ENCODE results near the gene RDM1. TPM values are rescaled to one million over a fixed set of nuclear protein-coding genes. Genes with fewer than 3 reads are reported as not detected.

RDM1 gene
- total RNA-seq, 4 donors from 2014 or later, result 0.79 TPM; not detected in 3

DNA sequence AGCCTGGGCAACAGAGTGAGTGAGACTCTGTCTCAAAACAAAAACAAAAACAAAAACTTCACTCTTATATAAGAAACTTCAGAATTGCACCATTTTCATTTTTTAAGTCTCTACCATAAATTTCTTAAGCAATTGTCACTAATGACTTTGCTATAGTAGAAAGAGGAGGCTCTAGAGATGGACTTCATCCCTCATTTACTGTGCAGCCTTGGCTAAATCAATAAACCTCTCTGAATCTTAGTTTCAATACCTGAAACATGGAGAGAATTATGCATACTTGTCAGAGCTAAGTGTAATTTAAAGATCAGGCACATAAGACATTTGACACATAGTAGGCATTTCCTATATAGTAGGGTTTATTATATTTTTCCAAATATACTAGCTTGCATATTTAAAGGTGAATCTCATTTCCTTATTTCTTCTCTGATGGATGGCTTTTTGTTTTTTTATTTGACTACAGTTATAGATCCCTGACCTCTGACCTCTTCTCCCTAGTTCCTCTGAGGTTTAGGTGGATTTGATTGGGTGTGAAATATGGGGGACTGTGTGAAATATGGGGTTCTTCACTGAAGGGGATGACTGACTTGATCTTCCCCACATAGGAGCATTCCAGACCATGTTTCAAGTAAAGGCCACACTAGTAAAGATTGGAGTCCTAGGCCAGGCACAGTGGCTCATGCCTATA lies 53.1 kb downstream of the RDM1 start:
- H3K36me3 ChIP-seq, result no peaks in the 10 kb centered on the region
- H3K9me3 ChIP-seq, result no peaks in the 10 kb centered on the region
- no peak overlapping the region for H3K27ac ChIP-seq
- no peaks in the 10 kb centered on the region for H3K4me1 ChIP-seq
- ATAC-seq, result no peak
- TF ChIP-seq EP300 (IDR thresholded peaks at IDR 0.05), result no peak
- H3K27me3 ChIP-seq, result no peaks in the 10 kb centered on the region
- H3K4me3 ChIP-seq, result no peak overlapping the region

DNA sequence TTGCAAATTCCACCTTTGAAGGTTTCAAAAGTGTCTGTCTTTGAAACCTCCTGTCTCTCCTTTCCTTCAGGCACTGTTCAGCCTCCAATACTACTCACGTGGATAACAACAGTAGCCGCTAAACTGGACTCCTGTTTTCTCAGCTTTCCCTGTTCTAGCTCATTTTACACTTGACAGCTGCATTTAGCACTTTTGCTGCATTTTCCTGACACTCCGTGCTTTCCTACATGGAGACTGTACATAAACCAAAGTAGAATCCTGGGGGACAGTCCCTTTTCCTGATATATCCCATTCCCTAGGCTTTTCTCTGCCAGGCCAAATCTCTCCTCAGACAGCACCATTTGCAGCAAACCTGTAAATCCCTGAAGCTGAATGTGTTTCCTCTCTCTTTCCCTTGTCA lies 54.0 kb downstream of the RDM1 start:
- no peak for ATAC-seq
- Histone ChIP-seq H3K27me3 (no peaks in the 10 kb centered on the region), H3K4me1 (no peaks in the 10 kb centered on the region), H3K9me3 (no peaks in the 10 kb centered on the region), H3K27ac (no peak overlapping the region), H3K36me3 (no peaks in the 10 kb centered on the region), H3K4me3 (no peak overlapping the region)
- 59 to 77% methylated on average over 3 of the region's 3 CpGs for WGBS, 2 donors (ENCODE audit: low coverage in 1 of 2)
- no peak for TF ChIP-seq POLR2A (IDR thresholded peaks at IDR 0.05)
- TF ChIP-seq EP300 (IDR thresholded peaks at IDR 0.05), result no peak
- TF ChIP-seq POLR2AphosphoS5 (IDR thresholded peaks at IDR 0.05), result no peak
- TF ChIP-seq, protein P1, sequence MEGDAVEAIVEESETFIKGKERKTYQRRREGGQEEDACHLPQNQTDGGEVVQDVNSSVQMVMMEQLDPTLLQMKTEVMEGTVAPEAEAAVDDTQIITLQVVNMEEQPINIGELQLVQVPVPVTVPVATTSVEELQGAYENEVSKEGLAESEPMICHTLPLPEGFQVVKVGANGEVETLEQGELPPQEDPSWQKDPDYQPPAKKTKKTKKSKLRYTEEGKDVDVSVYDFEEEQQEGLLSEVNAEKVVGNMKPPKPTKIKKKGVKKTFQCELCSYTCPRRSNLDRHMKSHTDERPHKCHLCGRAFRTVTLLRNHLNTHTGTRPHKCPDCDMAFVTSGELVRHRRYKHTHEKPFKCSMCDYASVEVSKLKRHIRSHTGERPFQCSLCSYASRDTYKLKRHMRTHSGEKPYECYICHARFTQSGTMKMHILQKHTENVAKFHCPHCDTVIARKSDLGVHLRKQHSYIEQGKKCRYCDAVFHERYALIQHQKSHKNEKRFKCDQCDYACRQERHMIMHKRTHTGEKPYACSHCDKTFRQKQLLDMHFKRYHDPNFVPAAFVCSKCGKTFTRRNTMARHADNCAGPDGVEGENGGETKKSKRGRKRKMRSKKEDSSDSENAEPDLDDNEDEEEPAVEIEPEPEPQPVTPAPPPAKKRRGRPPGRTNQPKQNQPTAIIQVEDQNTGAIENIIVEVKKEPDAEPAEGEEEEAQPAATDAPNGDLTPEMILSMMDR (IDR thresholded peaks at IDR 0.05), result no peak

DNA sequence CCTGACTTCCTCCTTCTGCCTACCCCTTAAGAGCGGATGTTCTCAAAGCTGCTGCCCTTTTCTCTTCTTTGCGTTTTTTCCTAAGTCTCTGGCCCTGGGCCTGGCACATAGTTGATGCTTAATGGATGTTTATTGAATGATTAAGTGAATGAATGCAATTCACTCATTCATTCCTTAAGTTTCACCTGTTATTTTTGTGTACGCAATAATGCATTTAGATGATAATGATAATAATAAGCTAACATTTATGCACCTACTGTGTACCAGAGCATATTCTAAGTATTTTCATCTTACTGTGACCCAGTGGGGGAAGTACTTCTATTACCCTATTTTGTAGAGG lies 54.8 kb downstream of the RDM1 start:
- Histone ChIP-seq H3K36me3 (no peaks in the 10 kb centered on the region), H3K9me3 (no peaks in the 10 kb centered on the region), H3K27me3 (no peaks in the 10 kb centered on the region), H3K4me3 (no peak overlapping the region), H3K4me1 (no peaks in the 10 kb centered on the region), H3K27ac (no peak overlapping the region)
- 62 to 76% methylated on average over 3 of the region's 3 CpGs for WGBS, 2 donors (ENCODE audit: low coverage in 1 of 2)
- no peak for ATAC-seq
- TF ChIP-seq POLR2A (IDR thresholded peaks at IDR 0.05) (no peak), EP300 (IDR thresholded peaks at IDR 0.05) (no peak), POLR2AphosphoS5 (IDR thresholded peaks at IDR 0.05) (no peak)
- TF ChIP-seq, protein P1 (IDR thresholded peaks at IDR 0.05), result no peak

DNA sequence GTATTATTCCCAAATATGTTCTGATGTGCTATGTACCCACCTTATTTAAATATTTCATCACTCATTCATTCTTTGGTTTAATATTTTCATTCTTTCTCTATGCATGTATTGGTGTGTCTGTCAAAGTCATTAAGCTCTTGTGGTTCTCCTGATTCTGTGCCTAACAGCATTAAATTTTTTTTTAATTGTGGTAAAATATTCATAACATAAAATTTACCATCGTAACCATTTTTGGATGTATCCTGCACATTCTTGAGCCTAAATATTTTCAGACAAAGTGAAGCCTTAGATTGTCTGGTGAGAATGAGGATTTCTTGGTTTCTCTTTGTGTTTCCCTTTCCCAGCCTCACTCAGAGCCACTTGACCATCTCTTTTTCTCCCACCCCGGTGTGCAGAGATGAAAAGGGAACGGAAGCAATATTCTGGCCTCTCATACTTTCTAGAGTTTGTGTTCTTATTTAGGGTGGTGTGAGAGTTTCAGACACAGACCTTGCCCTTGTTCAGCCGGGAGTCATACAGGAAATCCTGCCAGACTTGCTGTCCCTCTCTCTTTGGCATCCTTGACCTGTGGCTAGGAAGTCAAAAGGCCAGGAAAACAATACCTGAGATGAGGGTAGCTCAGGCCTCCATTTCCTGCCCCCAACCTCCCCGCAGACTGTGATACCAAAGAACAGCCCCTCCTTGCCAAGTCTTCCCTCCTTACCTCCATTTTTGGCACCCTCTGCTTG lies 55.3 kb downstream of the RDM1 start:
- Histone ChIP-seq H3K36me3 (no peaks in the 10 kb centered on the region), H3K9me3 (no peaks in the 10 kb centered on the region), H3K27me3 (no peaks in the 10 kb centered on the region), H3K4me1 (no peaks in the 10 kb centered on the region), H3K4me3 (no peak overlapping the region), H3K27ac (no peak overlapping the region)
- ATAC-seq, result no peak
- 56 to 65% methylated on average over 4 to 5 of the region's 5 CpGs for WGBS, 2 donors (ENCODE audit: low coverage in 1 of 2)
- TF ChIP-seq, protein P1 (IDR thresholded peaks at IDR 0.05), result no peak
- TF ChIP-seq POLR2AphosphoS5 (IDR thresholded peaks at IDR 0.05), result no peak
- TF ChIP-seq EP300 (IDR thresholded peaks at IDR 0.05), result no peak
- TF ChIP-seq POLR2A (IDR thresholded peaks at IDR 0.05), result no peak

DNA sequence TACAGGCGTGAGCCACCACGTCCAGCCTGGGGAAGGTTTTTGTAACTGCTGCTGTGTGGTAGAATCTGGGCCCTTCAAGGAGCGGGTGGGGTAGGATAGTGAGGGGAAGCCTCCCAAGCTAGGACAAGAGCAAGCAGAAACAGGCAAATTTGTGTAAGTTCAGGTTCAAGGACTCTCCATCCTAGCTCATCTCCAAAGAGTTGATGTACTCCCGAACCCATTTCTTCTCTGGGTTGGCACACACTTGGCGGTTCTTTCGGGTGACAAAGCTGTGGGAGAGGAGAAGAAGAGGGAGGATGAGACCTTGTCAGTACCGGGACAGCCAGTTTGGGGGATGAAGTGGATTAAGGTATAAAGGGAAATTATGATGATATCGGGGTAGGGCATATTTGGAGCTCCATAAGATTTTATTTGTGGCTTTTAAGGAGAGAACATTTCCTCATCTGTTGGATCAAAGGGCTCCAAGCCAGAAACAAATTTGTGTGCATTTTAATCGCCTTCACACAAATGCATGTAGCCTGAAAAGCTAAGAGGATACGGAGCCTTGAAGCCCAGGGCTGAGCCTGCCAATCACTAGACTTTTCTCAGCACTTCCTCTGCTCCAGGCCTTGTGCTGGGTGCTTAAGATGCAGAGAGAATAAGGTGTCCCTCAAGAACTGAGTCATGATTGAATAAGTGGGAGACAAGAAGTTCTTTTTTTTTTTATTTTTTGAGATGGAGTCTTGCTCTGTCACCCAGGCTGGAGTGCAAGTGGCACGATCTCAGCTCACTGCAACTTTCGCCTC lies 58.2 kb downstream of the RDM1 start:
- ATAC-seq, result no peak
- no peak overlapping the region for H3K27ac ChIP-seq
- no peaks in the 10 kb centered on the region for H3K9me3 ChIP-seq
- no peak overlapping the region for H3K4me3 ChIP-seq
- no peaks in the 10 kb centered on the region for H3K27me3 ChIP-seq
- H3K36me3 ChIP-seq, result no peaks in the 10 kb centered on the region
- 90% methylated on average over 2 to 7 of the region's 12 CpGs for WGBS, 2 donors (ENCODE audit: low coverage in 1 of 2)
- H3K4me1 ChIP-seq, result no peaks in the 10 kb centered on the region
- TF ChIP-seq POLR2AphosphoS5 (IDR thresholded peaks at IDR 0.05) (no peak), EP300 (IDR thresholded peaks at IDR 0.05) (no peak), POLR2A (IDR thresholded peaks at IDR 0.05) (no peak)
- TF ChIP-seq, protein P1 (IDR thresholded peaks at IDR 0.05), result no peak
